ENCODE measurements around the gene MYH2.
"Not testable (repeated sequence)": the region's sequence is repeated elsewhere in the genome, so short reads cannot be mapped to it uniquely, and the experiment has no call there.

Gene MYH2

GRCh38 chr17:10549096-10549842 is at the start of gene MYH2:
Gene MYH2 (minus strand): TSS chr17:10549658. CDS start chr17:10547920, 1,738 bp downstream.
- no peak for DNase-seq

GRCh38 chr17:10598621-10599020 is 49.2 kb upstream of the MYH2 start:
- no peak for DNase-seq

- DNase-seq = no peak
These were observed 40.2 kb upstream of the MYH2 start for GRCh38 chr17:10589553-10590145.

GRCh38 chr17:10585529-10585928 is 36.1 kb upstream of the MYH2 start:
- DNase-seq = no peak

GRCh38 chr17:10583834-10584233 is 34.4 kb upstream of the MYH2 start:
- DNase-seq = no peak

GRCh38 chr17:10579270-10579669 is 29.8 kb upstream of the MYH2 start:
- no peak for DNase-seq

- DNase-seq = no peak
These were observed 24.9 kb upstream of the MYH2 start for GRCh38 chr17:10574324-10574723.

- no peak for DNase-seq
These were observed 14.7 kb upstream of the MYH2 start for GRCh38 chr17:10563991-10564660.

- DNase-seq = no peak
These were observed 8.6 kb upstream of the MYH2 start for GRCh38 chr17:10558049-10558448.

GRCh38 chr17:10557422-10557821 is 8.0 kb upstream of the MYH2 start:
- no peak for DNase-seq

GRCh38 chr17:10556301-10557005 is 7.0 kb upstream of the MYH2 start:
- DNase-seq = no peak

- no peak for DNase-seq
These were observed 556 bp upstream of the MYH2 start for GRCh38 chr17:10550014-10550413.

GRCh38 chr17:10547351-10547750 is 2.1 kb downstream of the MYH2 start:
- DNase-seq = no peak

GRCh38 chr17:10543486-10543885 is 6.0 kb downstream of the MYH2 start:
- DNase-seq = not testable (repeated sequence)

- DNase-seq = not testable (repeated sequence)
These were observed 8.3 kb downstream of the MYH2 start for GRCh38 chr17:10541179-10541578.

GRCh38 chr17:10532026-10532425 is 17.4 kb downstream of the MYH2 start:
- no peak for DNase-seq

- no peak for DNase-seq
These were observed 22.0 kb downstream of the MYH2 start for GRCh38 chr17:10527419-10527818.

- no peak for DNase-seq
These were observed 22.9 kb downstream of the MYH2 start for GRCh38 chr17:10526517-10526916.

GRCh38 chr17:10523064-10523463 is 26.4 kb downstream of the MYH2 start:
- no peak for DNase-seq

- DNase-seq = no peak
These were observed 27.5 kb downstream of the MYH2 start for GRCh38 chr17:10521949-10522348.

- DNase-seq = no peak
These were observed 31.0 kb downstream of the MYH2 start, which contains the start of gene MYH1 for GRCh38 chr17:10518271-10519037. Gene MYH1 (minus strand): TSS chr17:10518542. CDS start chr17:10516642, 1,900 bp downstream.

- no peak for DNase-seq
These were observed 32.8 kb downstream of the MYH2 start for GRCh38 chr17:10516638-10517037.

- no peak for DNase-seq
These were observed 33.4 kb downstream of the MYH2 start for GRCh38 chr17:10516065-10516464.

Data from GOT3 (cell line).